CD4-positive, alpha-beta T cell treated with Interleukin-15 for 4 hours (primary cell): ENCODE data around the gene CTBP2.

Experiments used
- DNase-seq: peaks from one replicate; pipeline ENCODE4 v3.0.0-alpha.2; 2020; ENCODE audit warnings: low spot score

Gene CTBP2

DNA sequence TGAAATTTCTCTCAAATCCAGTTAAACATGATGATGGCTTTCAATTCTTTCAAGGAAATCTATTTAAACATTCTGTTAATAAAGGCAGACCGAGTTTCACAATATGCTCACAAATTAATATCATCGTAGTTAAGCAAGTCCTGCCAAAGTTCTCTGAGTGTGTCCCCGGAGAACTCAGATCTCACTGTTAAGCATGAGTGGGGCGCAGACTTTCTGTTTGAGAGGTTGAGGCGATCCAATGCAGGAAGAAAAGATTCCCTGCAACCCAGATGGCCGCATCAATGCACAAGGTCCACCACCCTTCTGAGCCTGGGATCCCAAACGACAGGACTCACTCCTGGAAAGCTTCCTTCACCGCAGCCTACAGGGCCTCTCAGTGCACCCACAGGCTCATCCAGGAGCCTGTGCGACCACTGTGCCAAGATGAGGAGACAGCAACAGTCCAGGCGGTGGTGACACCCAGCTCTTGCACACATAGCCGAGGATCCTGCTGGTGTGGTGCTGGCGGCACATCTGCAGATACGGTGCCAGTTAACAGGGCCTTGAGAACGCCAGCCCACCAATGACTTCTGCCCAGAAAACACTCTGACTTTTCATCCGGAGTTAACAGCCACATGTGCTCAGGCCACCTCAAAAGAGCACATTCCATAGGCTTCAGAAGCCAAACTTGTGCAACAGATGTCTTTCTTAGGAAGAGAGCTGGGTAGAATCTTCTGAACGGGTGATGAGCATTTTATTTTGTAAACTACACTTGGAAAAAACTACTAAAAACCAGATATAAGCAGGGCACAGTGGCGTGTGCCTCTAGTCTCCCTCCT lies 116.3 kb downstream of the CTBP2 start:
- DNase-seq, result no peak

DNA sequence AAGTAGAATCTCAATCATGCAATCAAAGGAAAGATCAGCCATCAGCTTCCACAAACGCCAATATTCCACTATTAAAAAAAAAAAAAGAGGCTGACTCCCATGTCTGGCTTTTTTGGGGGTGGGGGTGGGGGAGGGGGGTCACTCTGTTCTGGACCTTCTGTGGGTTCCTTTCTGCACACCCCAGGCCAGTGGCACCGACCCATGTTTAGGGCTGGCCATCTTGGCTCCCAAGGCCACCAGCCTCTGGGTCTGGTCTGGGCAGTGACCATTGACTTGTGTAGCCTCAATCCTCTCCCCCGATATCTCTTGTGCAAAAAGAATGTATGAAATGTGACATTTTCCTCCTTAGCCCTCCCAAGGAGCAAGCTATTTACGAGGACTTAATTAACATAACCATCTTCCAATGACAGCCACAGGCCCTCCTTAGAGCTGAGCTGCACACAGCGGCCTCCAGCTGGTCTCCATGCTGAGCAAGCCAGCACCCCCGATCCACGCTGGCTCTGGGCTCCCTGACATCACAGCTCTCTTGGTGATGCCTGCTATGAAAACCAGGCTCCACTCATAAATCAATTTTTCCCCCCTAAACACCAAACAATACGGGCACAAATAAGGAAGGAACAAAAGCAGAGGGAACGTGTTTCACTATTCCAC lies 118.4 kb downstream of the CTBP2 start:
- DNase-seq, result no peak

- no peak for DNase-seq
These were observed 121.0 kb downstream of the CTBP2 start for GRCh38 chr10:125039354-125039769.

DNA sequence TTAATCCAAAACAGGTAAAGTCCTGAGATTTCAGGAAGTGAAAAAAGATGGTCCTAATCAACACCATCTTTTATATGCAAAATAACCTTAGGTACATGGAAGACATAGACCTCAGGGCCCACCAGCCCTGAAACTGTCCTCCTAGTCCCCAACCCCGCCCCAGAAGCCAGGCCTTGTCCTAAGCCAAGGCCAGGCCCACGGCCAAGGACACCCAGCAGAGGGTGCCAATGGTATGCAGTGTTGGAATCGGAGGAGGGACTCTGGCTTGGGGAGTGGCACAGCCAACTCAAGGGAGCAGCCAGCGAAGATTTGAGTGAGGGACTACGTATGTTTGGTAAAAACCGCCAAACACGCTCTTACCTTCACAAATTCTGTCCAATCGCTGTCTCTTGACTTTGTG lies 121.7 kb downstream of the CTBP2 start:
- no peak for DNase-seq

DNA sequence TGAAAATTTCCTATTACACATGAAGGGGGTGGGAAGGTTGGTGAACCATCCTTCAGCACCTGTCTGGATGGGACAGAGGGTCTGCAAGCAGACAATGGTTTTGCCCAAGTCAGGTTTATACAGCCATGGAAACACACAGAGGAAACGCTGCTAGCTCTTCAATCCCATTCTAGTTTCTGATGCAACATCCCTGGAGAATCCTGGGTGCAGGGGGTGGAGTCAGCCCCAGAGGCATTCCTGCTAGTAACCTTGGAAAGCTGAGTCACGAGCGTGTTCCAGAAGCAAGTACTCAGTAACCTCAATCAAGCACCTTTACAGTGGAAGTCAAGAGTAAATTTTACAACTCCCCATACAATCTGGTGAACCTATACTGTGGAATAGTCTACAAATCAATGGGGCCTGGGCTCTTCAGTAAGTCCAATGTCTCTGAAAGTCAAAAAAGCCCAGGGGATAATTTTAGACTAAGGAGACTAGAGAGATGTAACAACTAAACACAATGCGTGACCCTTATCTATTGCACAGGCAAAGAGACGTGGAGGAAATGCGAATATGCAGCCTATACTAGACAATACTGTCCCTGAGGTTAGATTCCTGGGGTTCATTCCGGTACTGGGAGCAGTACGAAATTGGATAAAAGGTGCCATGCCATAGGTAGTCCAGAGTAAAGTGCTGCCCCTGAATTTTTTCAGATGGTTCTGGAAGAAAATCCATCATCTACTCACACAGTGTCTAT lies 123.1 kb downstream of the CTBP2 start:
- DNase-seq, result no peak

GRCh38 chr10:125035588-125036295 lies 124.6 kb downstream of the CTBP2 start:
- DNase-seq, result no peak

DNA sequence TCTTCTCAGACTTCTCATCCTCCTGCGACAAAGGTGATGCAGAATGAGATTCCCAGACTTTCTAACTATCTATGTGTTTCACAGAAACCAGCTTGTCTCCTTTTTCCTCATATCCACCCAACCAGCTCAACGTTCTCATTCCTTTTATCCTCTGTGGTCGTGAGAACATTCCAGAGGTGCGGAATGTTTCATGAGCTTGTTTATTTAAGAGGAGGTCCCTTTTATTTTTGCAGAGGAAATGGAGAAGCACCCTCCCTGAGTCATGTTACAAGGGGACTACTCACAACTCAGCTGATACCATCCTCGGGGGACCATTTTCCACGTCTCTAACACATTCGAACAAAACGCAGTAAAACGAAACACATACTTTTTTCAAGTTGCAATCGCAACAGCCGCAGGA lies 125.2 kb downstream of the CTBP2 start:
- DNase-seq, result no peak

- no peak for DNase-seq
These were observed 125.7 kb downstream of the CTBP2 start for GRCh38 chr10:125034675-125035074.

DNA sequence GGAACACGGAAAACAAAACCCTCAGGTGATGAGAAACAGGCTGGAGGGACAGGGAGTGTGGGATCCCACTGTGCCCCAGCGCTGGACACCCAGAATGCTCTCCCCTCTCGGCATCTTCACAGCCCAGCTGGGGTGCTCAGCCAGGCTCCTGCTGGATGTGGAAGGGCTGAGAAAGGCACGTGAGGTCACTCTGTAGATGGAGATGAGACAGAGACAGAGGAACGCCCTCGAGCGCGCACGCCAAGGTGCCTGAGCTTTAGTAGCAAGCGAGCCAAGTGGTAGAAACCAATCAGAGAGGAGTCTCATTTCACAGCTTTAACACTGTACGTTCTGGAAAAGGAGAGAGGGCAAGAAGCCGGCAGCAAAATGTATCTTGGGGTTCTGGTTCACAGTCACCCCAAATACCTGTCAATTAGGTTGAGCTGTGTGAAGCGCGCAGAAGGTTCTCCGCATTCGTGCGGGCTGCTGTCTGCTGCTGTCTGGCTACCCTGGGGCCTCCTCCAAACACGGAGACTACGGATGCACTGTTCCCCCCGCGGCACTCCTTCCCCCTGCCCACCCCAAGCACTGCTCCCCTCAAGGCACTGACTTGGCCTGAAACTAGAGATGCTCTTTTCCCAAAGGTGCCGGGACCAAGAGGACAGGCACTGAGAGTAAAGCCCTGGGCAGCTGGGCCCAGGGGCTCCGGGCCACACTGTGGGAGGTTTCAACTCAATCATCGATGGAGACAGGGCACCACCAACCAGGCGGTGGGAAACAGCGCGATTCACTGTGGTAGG lies 127.0 kb downstream of the CTBP2 start:
- no peak for DNase-seq

DNA sequence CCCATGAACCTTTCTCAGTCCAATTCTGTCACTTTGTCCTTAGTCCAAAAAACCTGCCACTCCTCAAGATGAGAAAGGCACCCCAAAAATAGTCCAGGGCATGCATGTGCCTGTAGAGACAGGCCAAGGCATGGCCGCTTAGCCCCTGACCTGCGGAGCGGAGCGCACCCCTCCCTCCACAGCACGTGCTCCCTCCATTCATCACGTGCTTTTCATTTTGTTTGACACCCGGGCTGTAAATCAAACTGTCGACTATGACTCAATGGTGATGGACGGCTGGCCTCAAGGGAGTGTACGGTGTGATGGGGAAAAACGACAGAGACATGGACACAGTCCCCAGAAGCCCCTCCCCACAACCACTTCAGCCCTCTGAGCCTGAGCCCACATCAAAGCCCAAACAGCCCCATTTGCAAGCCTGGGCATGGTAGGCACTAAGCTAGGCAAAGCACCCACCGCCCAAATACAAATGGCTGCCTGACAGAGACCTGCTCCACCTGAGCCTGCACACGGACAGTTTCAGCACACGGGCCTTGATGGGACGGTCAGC lies 127.8 kb downstream of the CTBP2 start:
- no peak for DNase-seq

DNA sequence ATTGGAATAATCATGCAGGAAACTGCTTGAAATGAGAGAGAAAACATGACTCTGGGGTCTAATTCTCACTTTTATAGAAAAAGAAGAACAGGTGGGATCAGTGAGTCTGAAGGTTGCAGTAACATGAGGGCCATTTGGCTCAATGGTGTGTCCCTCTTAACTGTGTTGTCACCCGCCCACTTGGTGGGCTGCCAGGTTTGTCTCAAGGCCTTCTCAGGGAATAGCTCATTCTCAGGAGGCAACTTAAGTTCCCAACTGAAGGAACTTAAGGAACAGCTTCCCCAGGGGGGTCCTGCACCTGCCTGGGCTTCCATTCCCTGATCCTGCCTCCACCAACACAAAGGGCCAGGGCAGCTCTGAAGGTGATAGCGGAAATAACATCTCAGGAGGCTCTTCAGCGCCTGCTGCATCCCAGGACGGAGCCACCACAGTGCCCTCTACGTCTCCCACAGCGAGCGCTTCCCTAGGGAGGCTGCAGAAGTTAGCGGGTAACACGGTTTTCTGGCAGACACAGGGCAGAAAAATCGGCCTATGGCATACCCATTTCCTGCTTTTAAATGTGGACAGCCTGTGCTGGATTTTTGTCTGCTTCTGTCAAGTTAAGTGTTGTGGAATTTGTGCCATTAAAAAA lies 129.7 kb downstream of the CTBP2 start:
- DNase-seq, result no peak

GRCh38 chr10:125029584-125030242 lies 130.7 kb downstream of the CTBP2 start:
- DNase-seq, result no peak

GRCh38 chr10:125027871-125028869 lies 132.2 kb downstream of the CTBP2 start:
- DNase-seq, result no peak

DNA sequence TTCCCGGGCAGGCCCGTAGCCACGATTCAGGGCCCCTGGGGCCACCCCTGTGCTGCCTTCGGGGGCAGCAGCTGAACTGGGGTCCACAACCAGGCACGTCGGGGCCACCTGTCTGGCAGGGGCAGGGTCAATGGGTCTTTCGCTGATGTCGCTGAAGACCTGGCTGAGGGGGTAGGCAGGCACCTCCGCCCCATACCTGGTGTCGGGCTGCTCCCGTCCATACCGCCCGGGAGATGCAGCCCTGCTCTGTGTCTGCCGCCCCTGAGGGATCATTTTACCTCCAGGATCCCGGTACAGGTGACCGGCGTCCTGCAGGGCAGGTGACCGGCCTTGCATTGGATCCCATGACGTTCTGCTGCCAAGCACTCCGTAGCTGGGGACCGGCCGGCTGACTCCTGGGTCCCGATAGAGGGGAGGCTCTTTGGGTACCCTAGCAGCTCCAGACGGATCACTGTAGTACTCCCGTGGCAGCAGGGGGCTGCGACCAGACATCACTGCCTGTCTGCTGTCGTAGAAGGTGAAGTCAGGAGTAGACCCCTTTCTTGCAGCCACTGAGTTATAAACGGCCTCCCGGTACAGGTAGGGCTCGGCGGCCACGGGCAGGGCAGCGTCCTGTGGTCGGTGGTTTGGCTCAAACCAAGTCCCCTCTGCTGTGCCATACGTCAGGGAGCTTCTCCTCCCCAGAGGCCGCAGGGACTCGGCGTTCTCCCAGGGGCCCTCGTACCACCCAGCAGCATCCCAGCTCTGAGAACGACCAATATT lies 133.2 kb downstream of the CTBP2 start:
- no peak for DNase-seq

DNA sequence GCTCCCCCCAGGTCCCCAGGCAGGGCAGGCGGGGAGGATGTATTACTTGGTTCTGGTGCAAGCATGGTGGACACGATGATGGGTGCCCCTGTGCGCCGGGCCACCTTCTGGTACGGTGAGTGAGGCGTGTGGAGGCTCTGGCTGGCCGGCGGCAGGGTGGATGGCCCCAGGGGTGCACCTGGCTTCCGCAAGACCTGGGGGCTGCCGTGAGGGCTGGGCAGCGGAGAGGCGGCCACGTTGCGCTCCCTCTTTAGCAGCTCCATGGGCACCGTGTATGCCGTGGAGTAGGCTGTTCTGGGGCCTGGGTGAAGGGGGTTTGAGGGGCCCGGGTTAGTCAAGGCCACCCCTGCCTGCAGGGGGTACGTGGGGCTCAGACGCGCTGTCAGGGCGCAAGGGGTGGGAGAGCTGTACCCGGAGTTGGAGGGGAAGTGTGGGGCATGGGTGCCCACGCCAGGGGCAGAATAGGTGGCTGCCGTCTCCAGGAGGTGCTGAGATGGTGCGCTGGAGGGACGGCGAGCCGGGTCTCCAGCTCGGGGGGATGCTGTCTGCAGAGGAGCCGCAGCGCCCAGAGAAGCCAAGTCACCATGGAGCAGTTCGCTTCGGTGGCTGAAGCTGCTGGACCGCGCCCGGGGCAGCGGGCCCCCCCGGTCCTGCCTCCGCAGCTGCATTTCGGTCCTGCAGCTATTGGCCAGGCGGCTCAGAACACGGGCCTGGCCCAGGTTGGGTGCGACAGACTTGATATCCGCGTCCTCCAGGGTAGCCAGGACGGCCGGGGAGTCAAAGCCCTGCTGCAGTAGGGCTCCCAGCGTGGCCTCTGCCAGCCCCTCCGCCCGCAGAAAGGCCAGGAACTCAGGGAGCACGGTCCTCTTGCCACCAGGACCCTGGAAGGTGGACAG lies 134.1 kb downstream of the CTBP2 start:
- no peak for DNase-seq

- no peak for DNase-seq
These were observed 135.0 kb downstream of the CTBP2 start for GRCh38 chr10:125025341-125025740.
